Measurements from ENCODE around the gene PUM1.

Gene PUM1

GRCh38 chr1:30906631-30907441 is 158.7 kb downstream of the PUM1 start:
- DNase-seq (ENCODE audit: low read depth) = no peak

DNA sequence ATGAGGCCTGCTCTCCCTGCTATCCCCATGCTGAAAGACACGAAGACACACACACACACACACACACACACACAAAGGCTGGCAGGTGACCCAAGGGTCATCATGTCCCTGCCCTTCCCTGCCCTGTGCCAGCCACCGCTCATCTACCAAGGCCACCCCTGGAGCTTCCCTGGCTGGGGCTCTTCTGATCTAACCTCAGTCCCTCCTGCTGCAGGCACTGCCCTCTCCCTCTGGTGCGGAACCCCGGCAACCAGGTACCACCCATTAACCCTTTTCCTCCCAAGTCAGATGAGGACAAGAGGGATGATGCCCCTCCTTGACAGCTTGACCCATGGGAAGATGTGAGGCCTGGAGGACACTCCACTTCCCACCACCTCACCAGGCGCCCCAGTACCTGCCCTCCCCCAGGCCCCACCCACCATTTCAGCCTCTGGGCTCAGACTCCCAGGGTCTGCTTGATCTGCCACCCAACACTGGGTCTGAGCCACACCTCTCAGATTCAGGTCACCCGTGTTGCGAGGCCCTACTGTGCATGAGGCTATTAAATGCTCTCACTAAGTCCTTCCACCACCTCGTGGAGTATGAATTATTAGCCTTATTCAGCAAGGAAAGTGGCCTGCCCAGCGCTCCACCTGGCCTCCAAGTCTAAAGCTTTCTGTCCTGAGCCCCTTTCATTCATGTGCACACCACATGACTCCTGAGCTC is 159.4 kb downstream of the PUM1 start:
- DNase-seq (ENCODE audit: low read depth) = no peak

DNA sequence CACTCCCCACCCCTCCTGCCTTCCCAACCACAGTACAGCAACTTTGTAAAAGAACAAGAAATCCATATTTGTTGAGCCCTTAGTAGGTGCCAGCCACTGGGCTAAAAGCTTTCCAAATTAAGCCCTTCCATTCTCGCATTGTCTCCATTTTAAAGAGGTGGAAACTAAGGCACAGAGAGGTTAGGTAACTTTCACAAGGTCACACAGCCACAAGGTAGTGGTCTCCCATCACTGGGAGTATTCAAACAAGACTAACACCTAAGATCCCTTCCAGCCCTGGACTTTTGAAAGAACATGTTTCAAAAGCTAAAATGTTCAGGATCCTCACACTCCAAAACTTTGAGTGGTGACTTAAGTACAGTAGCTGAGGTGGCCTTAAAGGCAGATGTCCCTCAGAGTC is 160.1 kb downstream of the PUM1 start:
- DNase-seq (ENCODE audit: low read depth) = no peak

- no peak for DNase-seq (ENCODE audit: low read depth)
These were observed 160.6 kb downstream of the PUM1 start for GRCh38 chr1:30904962-30905335.

DNA sequence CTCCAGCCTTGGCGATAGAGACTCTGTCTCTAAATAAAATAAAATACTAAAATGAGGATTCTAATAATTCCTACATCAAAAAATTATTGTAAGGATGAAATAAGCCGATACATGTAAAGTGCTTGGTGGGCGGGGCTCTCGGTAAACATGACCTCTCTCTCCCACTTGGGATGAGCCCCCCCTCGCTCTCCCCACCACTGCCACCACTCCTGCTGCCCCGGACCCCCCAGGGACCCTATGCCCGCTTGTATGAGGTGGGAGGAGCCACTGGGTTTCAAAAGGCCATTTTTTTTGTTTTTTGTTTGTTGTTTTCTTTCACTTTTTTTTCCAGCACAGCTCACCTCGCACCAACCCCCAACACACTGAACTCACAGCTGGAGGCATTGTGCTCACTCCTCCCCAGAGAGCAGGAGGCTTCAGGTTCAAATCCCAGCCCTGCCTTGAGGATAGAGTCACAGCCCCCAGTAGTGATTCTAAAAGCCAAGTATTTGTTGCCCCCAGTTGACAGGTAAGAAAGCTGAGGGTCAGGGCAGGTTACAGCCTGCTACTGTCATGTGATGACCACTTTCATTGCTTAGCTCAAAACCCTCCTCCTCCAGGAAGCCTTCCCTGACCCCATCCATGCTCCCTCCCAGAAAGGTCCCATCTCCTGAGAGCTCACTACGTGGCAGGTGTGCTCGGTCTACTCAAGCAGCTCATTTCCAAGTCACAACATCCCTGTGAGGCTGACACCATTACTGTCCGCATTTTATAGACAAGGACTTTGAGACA is 161.1 kb downstream of the PUM1 start:
- no peak for DNase-seq (ENCODE audit: low read depth)

- no peak for DNase-seq (ENCODE audit: low read depth)
These were observed 162.0 kb downstream of the PUM1 start for GRCh38 chr1:30903343-30904034.

- no peak for DNase-seq (ENCODE audit: low read depth)
These were observed 162.8 kb downstream of the PUM1 start for GRCh38 chr1:30902593-30903290.

- no peak for DNase-seq (ENCODE audit: low read depth)
These were observed 163.5 kb downstream of the PUM1 start for GRCh38 chr1:30901798-30902581.

DNA sequence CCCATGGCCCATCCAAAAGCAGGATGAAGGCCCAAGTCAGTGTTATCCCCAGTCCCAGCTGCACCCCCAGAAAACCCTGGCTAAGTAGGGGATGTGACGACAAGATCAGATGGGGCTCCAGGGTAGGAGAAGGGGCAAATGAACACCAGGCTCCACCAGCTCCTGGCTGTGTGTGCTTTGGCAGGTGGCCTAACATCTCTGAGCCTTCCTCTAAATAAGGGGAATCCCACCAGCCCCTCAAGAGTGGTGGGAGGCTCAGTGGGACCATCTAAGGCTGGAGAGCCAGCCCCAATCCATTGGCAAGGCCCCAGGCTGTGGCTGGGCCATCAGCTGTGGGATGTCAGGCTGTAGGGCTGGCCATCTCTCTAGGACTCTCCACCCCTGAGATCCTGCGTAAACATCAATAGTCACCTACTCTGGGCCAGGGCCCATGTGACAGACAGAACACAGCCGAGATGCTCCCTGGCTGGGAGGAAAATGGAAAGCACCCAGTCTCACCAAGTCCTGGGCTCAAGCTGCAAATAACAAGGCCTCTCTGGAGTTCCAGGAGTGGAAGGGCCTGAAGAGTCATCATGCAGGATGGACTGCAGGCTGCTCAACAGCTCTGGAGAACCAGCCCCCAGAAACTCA is 164.5 kb downstream of the PUM1 start:
- DNase-seq (ENCODE audit: low read depth) = no peak

- DNase-seq (ENCODE audit: low read depth) = no peak
These were observed 165.0 kb downstream of the PUM1 start for GRCh38 chr1:30900486-30900885.

- DNase-seq (ENCODE audit: low read depth) = no peak
These were observed 165.7 kb downstream of the PUM1 start for GRCh38 chr1:30899577-30900389.

DNA sequence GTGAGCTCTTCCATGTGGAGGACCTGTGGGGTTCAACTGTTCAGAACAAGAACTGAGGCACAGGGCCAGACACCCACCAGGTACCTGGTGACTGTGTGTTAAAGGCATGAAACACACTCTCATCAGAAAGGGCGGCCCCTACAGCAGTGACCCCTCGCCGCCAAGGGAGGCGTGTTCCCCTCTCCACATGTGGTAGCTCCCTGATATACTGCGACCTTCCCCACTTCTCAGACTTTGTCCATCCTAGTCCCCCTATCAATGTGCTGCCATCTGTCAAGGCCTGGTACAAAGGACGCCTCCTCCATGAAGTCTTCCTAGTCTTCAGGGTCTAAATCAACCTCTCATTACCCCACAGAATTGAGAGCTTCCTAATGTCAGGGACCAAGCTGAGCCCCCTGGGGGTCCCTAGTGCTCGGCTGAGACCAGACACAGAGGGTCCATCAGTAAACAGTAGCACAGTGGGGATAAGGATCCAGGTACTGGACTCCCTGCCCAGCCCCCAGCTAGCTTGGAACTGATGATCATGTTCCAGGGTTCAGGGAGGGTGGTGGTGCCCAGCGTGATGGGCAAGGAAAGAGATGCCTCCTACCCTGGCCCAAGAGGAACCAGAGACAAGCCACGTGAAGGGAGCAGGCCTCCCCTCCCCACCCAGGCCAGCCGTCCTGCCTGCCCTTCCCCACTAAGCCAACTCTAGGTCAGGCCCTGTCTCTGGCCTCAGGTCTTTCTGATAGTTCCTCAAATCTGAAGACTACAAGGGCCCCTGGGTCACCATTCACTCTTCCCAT is 167.3 kb downstream of the PUM1 start:
- no peak for DNase-seq (ENCODE audit: low read depth)

DNA sequence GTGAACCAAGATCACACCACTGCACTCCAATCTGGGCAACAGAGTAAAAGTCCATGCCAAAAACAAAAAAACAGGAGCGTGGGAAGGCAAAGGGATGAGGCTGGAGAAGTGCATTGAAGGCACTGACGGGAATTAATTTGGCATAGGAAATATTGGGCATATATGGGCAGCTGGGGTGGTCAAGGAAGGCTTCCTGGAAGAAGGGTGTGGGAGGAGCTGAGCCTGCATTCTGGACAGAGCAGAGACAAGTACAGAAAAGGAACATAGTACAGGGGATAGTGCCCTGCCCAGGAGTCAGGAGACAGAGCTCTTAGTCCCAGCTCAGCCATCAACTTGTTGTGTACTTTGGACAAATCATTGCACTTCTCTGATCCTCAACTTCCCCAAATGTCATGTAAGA is 168.6 kb downstream of the PUM1 start:
- DNase-seq (ENCODE audit: low read depth) = no peak

- no peak for DNase-seq (ENCODE audit: low read depth)
These were observed 169.4 kb downstream of the PUM1 start for GRCh38 chr1:30895944-30896660.

GRCh38 chr1:30895382-30895943 is 170.1 kb downstream of the PUM1 start:
- no peak for DNase-seq (ENCODE audit: low read depth)

DNA sequence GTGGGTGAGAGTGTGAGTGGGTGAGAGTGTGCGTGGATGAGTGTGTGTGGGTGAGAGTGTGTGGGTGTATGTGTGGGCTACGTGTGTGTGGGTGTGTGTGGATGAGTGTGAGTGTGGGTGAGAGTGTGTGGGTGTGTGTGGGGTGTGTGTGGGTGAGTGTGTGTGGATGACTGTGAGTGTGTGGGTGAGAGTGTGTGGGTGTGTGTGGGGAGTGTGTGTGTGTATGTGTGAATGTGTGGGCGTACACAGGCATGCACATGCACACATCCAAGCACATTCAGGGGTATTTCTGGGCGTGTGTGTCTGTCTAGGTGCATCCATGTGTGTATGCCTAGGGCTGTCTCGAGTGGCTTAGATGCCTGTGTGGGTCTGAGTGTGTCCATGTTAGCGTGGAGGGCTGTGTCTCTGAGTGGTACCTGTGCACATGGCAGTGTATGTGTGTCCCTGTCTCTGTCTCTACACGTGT is 171.0 kb downstream of the PUM1 start:
- DNase-seq (ENCODE audit: low read depth) = no peak

GRCh38 chr1:30893776-30894507 is 171.6 kb downstream of the PUM1 start:
- no peak for DNase-seq (ENCODE audit: low read depth)
